Right atrium auricular region (tissue), 2 donors: ENCODE measurements around the gene FARP1. TPM values are rescaled to one million over a fixed set of nuclear protein-coding genes. Genes with fewer than 3 reads are reported as not detected.

Experiments
- DNase-seq: peaks from one replicate; pipeline ENCODE4 v3.0.0-alpha.2; 2019; ENCODE audit warnings: low spot score
- H3K27ac ChIP-seq, 2 donors: fragments of 200-600 bp; sonication (generic); 1 replicate in 1 of 2; 2 replicates in 1 of 2; pipeline ENCODE4 v1.5.1; 2016 to 2019
- H3K27me3 ChIP-seq, 2 donors: fragments of 200-600 bp; sonication (generic); one replicate each; pipeline versions ENCODE4 v1.5.1 to v1.6.0; 2017 to 2019
- H3K36me3 ChIP-seq: fragments of 200-600 bp; sonication (generic); one replicate; pipeline ENCODE4 v1.5.1; 2016
- H3K4me1 ChIP-seq, 2 donors: fragments of 200-600 bp; sonication (generic); one replicate each; pipeline versions ENCODE4 v1.5.1 to v1.6.0; 2017 to 2019
- H3K4me3 ChIP-seq, 2 donors: fragments of 200-600 bp; sonication (generic); 1 replicate in 1 of 2; 2 replicates in 1 of 2; pipeline ENCODE4 v1.5.1; 2017 to 2019; ENCODE audit warnings: mild to moderate bottlenecking in 1 of 2, moderate library complexity in 1 of 2
- H3K9me3 ChIP-seq, 2 donors: fragments of 200-600 bp; sonication (generic); one replicate each; pipeline ENCODE4 v1.5.1; 2019
- total RNA-seq, 2 donors: library from RNA; depleted of rRNA; stranded (reverse); fragments of >200 nt; gene quantifications; one replicate each; pipeline ENCODE4 v1.1.0, GENCODE V29; 2016
- TF ChIP-seq, protein P1 (sequence below), 2 donors: fragments of 200-600 bp; sonication (generic); IDR thresholded peaks; one replicate each; pipeline ENCODE4 v1.5.1; 2019; ENCODE audit warnings: antibody characterized with exemption in 2 of 2

The FARP1 gene
- total RNA-seq, 2 donors from 2014 or later = 15.5 to 25.7 TPM

DNA sequence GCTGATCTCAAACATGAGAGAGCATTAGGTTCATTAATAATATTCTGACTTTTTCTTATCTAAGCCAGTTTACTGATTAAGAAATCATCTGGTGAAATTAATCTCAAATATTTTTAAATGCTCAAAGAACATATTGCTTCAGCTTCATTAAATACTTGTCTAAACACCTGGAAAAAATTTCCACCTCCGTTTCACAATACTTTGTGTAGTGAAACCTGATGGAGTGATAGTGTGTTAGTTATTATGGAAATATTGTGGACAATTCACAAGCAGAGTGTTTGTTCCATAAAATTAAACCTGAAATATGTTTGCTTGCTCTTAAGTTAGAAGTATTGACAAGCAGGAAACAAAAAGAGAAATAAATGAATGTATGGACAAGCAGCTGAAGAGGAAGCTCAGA is 91.5 kb downstream of the FARP1 start:
- H3K36me3 ChIP-seq = no peaks in the 10 kb centered on the region
- TF ChIP-seq, protein P1, sequence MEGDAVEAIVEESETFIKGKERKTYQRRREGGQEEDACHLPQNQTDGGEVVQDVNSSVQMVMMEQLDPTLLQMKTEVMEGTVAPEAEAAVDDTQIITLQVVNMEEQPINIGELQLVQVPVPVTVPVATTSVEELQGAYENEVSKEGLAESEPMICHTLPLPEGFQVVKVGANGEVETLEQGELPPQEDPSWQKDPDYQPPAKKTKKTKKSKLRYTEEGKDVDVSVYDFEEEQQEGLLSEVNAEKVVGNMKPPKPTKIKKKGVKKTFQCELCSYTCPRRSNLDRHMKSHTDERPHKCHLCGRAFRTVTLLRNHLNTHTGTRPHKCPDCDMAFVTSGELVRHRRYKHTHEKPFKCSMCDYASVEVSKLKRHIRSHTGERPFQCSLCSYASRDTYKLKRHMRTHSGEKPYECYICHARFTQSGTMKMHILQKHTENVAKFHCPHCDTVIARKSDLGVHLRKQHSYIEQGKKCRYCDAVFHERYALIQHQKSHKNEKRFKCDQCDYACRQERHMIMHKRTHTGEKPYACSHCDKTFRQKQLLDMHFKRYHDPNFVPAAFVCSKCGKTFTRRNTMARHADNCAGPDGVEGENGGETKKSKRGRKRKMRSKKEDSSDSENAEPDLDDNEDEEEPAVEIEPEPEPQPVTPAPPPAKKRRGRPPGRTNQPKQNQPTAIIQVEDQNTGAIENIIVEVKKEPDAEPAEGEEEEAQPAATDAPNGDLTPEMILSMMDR (IDR thresholded peaks at IDR 0.05) = no peak
- H3K27ac ChIP-seq = no peak overlapping the region
- no peak for DNase-seq
- no peaks in the 10 kb centered on the region for H3K9me3 ChIP-seq
- H3K4me3 ChIP-seq = no peak overlapping the region
- H3K27me3 ChIP-seq = no peaks in the 10 kb centered on the region
- no peaks in the 10 kb centered on the region for H3K4me1 ChIP-seq

DNA sequence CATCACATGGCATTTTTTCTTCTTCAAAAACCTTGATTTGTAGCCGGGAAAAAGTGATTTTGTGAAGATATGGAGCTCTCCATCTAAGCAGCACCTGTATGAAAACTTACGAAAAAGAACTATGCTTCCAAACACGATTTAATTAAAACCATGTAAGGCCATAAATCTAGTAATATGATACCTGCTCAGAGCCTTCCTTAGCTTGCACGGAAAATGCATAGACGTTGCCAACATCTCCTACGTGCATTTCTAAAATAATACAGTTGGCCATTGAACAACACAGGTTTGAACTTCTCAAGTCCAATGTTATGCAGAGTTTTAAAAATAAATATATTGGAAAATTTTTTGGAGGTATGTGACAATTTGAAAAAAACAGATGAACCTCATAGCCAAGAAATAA is 93.3 kb downstream of the FARP1 start:
- Histone ChIP-seq H3K27ac (no peak overlapping the region), H3K4me1 (no peaks in the 10 kb centered on the region), H3K27me3 (no peaks in the 10 kb centered on the region), H3K4me3 (no peak overlapping the region), H3K9me3 (no peaks in the 10 kb centered on the region), H3K36me3 (no peaks in the 10 kb centered on the region)
- DNase-seq = no peak
- TF ChIP-seq, protein P1 (IDR thresholded peaks at IDR 0.05) = no peak

DNA sequence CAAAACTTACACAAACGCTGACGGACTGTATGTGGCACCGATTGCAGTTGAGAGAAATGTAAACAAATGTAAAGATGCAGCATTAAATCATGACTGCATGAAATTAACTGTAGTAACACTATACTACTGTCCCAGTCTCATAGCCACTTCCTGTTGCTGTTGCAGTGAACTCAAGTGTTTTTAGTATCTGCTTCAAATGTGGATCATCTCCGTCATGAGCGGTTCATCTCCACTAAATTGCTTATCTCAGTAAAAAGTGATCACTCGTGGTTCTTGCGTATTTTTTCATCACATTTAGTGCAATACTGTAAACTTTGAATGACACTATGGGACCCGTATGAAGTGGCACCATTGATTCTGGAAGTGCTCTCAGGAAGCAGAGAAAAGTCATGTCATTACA is 94.4 kb downstream of the FARP1 start:
- H3K4me3 ChIP-seq = no peak overlapping the region
- TF ChIP-seq, protein P1 (IDR thresholded peaks at IDR 0.05) = no peak
- H3K36me3 ChIP-seq = no peaks in the 10 kb centered on the region
- H3K27ac ChIP-seq = no peak overlapping the region
- H3K27me3 ChIP-seq = no peaks in the 10 kb centered on the region
- no peaks in the 10 kb centered on the region for H3K9me3 ChIP-seq
- no peaks in the 10 kb centered on the region for H3K4me1 ChIP-seq
- DNase-seq = no peak

DNA sequence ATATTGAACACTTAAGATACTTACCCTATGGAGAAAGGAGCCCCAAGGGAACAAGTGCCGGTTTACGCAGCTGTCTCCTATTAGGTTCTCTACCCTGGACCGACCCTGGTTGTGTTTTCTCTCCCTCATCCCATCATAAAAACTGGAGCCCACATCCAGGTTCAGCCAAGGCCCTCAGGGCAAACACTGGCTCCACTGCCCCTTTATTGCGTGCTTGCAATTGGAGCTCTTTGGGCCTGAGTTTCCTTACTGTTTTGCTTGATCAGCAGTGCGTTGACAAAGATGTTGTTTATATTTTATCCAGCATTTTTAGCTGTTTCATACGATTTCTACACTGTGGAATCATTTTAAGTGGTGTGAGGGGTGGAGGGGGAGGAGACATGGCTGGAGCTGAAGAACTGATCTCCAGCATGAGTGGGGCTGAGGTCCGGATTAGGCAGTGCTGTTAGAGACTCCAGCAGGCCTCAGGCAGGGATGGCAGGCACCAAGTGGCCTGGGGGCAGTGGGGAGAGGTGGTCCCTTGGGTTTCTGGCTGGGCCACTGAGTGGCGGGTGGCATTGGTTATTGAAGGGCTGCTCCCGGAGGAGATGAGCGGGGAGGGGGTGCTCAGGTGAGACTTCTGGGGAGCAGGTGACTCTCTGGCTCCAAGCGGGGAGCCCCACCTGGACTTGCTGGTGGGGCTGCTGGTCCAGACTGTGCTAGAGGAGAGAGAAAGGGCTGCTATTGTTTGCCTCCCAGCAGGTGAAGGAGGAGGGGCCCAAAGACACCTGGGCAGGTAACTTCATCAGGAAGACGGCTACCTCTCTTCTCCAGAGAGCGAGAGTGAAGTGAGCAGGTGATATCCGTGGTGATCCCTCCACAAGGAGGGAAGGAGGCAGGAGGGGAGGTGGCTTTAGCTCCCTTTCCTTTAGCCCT is 96.5 kb downstream of the FARP1 start:
- no peaks in the 10 kb centered on the region for H3K27me3 ChIP-seq
- TF ChIP-seq, protein P1 (IDR thresholded peaks at IDR 0.05) = no peak
- H3K36me3 ChIP-seq = no peaks in the 10 kb centered on the region
- DNase-seq = no peak
- no peaks in the 10 kb centered on the region for H3K4me1 ChIP-seq
- no peak overlapping the region for H3K27ac ChIP-seq
- H3K4me3 ChIP-seq = no peak overlapping the region
- H3K9me3 ChIP-seq = no peaks in the 10 kb centered on the region

DNA sequence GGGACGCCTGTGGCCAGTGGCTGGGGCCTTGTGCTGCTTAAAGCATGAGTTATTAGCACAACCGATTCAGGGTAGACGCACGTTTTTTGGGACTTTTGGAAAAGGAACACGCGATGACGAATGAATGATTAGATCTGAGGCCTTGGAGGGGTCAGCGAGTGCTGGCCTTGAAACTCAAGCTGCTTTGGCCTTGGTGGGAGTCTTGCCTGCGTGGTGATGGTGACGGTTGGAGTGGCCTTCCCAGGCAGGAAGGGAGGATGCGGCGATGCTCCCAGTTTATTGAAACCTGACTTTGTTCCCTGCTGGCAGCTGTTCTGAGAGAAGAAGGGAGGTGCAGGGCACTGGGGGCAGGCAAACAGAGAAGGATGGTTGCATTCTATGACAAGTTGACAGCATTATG is 97.2 kb downstream of the FARP1 start:
- Histone ChIP-seq H3K9me3 (no peaks in the 10 kb centered on the region), H3K4me3 (no peak overlapping the region), H3K4me1 (no peaks in the 10 kb centered on the region), H3K27ac (no peak overlapping the region), H3K27me3 (no peaks in the 10 kb centered on the region), H3K36me3 (no peaks in the 10 kb centered on the region)
- no peak for DNase-seq
- TF ChIP-seq, protein P1 (IDR thresholded peaks at IDR 0.05) = no peak
